Measurements from ENCODE around the gene SYPL1. TPM values are rescaled to one million over a fixed set of nuclear protein-coding genes. Genes with fewer than 3 reads are reported as not detected.

The SYPL1 gene
- polyA plus RNA-seq, 1 donor from 2014 or later, result 17.4 TPM

- no peak overlapping the region for H3K27ac ChIP-seq (ENCODE audit: low read length)
- no peaks in the 10 kb centered on the region for H4K20me1 ChIP-seq (ENCODE audit: insufficient read depth)
- no peaks in the 10 kb centered on the region for H3K27me3 ChIP-seq (ENCODE audit: insufficient read depth, low read depth, low read length)
- H3K4me2 ChIP-seq (ENCODE audit: low read length), result no peak overlapping the region
- no peaks in the 10 kb centered on the region for H3K79me2 ChIP-seq (replicated peaks; ENCODE audit: insufficient read depth, low read length)
- TF ChIP-seq CTCF (IDR thresholded peaks at IDR 0.05; ENCODE audit: poor library complexity, severe bottlenecking) (no peak), EP300 (conservative IDR thresholded peaks at IDR 0.05; ENCODE audit: poor library complexity, severe bottlenecking) (no peak), TAF1 (IDR thresholded peaks at IDR 0.05; ENCODE audit: low read depth) (no peak), POLR2AphosphoS5 (IDR thresholded peaks at IDR 0.05) (no peak), EZH2 (IDR thresholded peaks at IDR 0.05; ENCODE audit: borderline replicate concordance, insufficient read depth, low read length, poor library complexity, severe bottlenecking) (no peak), RAD21 (conservative IDR thresholded peaks at IDR 0.05) (no peak), SMC3 (conservative IDR thresholded peaks at IDR 0.05; ENCODE audit: poor library complexity) (no peak), REST (IDR thresholded peaks at IDR 0.05; ENCODE audit: borderline replicate concordance) (no peak), MXI1 (conservative IDR thresholded peaks at IDR 0.05; ENCODE audit: poor library complexity, severe bottlenecking) (no peak)
- no peaks in the 10 kb centered on the region for H3K36me3 ChIP-seq (ENCODE audit: insufficient read depth, low read length)
- no peaks in the 10 kb centered on the region for H3F3A ChIP-seq (ENCODE audit: insufficient read depth, low read length, poor library complexity, severe bottlenecking)
- no peaks in the 10 kb centered on the region for H3K9me2 ChIP-seq (ENCODE audit: insufficient read depth, low read length)
- H2AFZ ChIP-seq (ENCODE audit: low read depth, low read length), result no peak overlapping the region
- H3K9me3 ChIP-seq (ENCODE audit: low read length), result no peaks in the 10 kb centered on the region
- no peak overlapping the region for H3K4me3 ChIP-seq (ENCODE audit: low read length)
- H3K9ac ChIP-seq (ENCODE audit: low read length), result no peak overlapping the region
Observed at GRCh38 chr7:106086062-106086461, 26.1 kb downstream of the SYPL1 start.

- TF ChIP-seq RAD21 (conservative IDR thresholded peaks at IDR 0.05) (no peak), EZH2 (IDR thresholded peaks at IDR 0.05; ENCODE audit: borderline replicate concordance, insufficient read depth, low read length, poor library complexity, severe bottlenecking) (no peak), REST (IDR thresholded peaks at IDR 0.05; ENCODE audit: borderline replicate concordance) (no peak), EP300 (conservative IDR thresholded peaks at IDR 0.05; ENCODE audit: poor library complexity, severe bottlenecking) (no peak), TAF1 (IDR thresholded peaks at IDR 0.05; ENCODE audit: low read depth) (no peak), MXI1 (conservative IDR thresholded peaks at IDR 0.05; ENCODE audit: poor library complexity, severe bottlenecking) (no peak), SMC3 (conservative IDR thresholded peaks at IDR 0.05; ENCODE audit: poor library complexity) (no peak), POLR2AphosphoS5 (IDR thresholded peaks at IDR 0.05) (no peak), CTCF (IDR thresholded peaks at IDR 0.05; ENCODE audit: poor library complexity, severe bottlenecking) (no peak)
- H3K4me2 ChIP-seq (ENCODE audit: low read length), result no peak overlapping the region
- no peak overlapping the region for H2AFZ ChIP-seq (ENCODE audit: low read depth, low read length)
Observed at GRCh38 chr7:106085015-106085414, 27.1 kb downstream of the SYPL1 start.

More at GRCh38 chr7:106085015-106085414, 27.1 kb downstream of the SYPL1 start:
- Histone ChIP-seq H3K9ac (ENCODE audit: low read length) (no peak overlapping the region), H4K20me1 (ENCODE audit: insufficient read depth) (no peaks in the 10 kb centered on the region), H3K27me3 (ENCODE audit: insufficient read depth, low read depth, low read length) (no peaks in the 10 kb centered on the region), H3K36me3 (ENCODE audit: insufficient read depth, low read length) (no peaks in the 10 kb centered on the region), H3K9me2 (ENCODE audit: insufficient read depth, low read length) (no peaks in the 10 kb centered on the region), H3K27ac (ENCODE audit: low read length) (no peak overlapping the region), H3K4me3 (ENCODE audit: low read length) (no peak overlapping the region), H3K9me3 (ENCODE audit: low read length) (no peaks in the 10 kb centered on the region), H3F3A (ENCODE audit: insufficient read depth, low read length, poor library complexity, severe bottlenecking) (no peaks in the 10 kb centered on the region), H3K79me2 (replicated peaks; ENCODE audit: insufficient read depth, low read length) (no peaks in the 10 kb centered on the region)
